OCI-LY3 (cell line): ENCODE measurements around the gene TSPAN9.

Experiments used
- H2AFZ ChIP-seq: fragments of 200-600, 300-600 bp; shearing (Covaris generic); 2 replicates; pipeline ENCODE4 v1.6.0; 2014; ENCODE audit warnings: antibody characterized with exemption, low read depth, low read length
- H3K27ac ChIP-seq: fragments of 200-600, 300-600 bp; sonication (generic); 2 replicates; pipeline ENCODE4 v1.5.1; 2014; ENCODE audit warnings: mild to moderate bottlenecking, low read length, moderate library complexity, mixed read lengths
- H3K27me3 ChIP-seq: fragments of 200-600, 300-600 bp; sonication (generic); 2 replicates; pipeline ENCODE4 v1.6.1; 2014; ENCODE audit warnings: low read depth, low read length, mixed read lengths
- H3K36me3 ChIP-seq: fragments of 200-600, 300-600 bp; sonication (generic); replicated peaks from 2 replicates; pipeline ENCODE3; 2014; ENCODE audit warnings: low read depth, low read length, mixed read lengths
- H3K4me1 ChIP-seq: fragments of 300-600, 200-600 bp; sonication (generic); 2 replicates; pipeline ENCODE4 v1.6.1; 2014; ENCODE audit warnings: low read length, mixed read lengths
- H3K4me2 ChIP-seq: fragments of 200-600, 300-600 bp; sonication (generic); 2 replicates; pipeline ENCODE4 v1.6.1; 2014; ENCODE audit warnings: low read length, mixed read lengths
- H3K4me3 ChIP-seq: fragments of 300-600, 200-600 bp; sonication (generic); 2 replicates; pipeline ENCODE4 v1.5.1; 2014; ENCODE audit warnings: antibody characterized with exemption, mild to moderate bottlenecking, low read length, moderate library complexity
- H3K79me2 ChIP-seq: fragments of 300-600, 200-600 bp; shearing (Covaris generic); 2 replicates; pipeline ENCODE4 v1.6.1; 2014; ENCODE audit warnings: mild to moderate bottlenecking, low read length, mixed read lengths
- H3K9ac ChIP-seq: fragments of 300-600, 200-600 bp; shearing (Covaris generic); 2 replicates; pipeline ENCODE4 v1.6.0; 2014; ENCODE audit warnings: mild to moderate bottlenecking, low read length, moderate library complexity
- H3K9me3 ChIP-seq: fragments of 200-600, 300-600 bp; shearing (Covaris generic); 2 replicates; pipeline ENCODE4 v1.6.1; 2014; ENCODE audit warnings: low read length, mixed read lengths; ENCODE audit not compliant: insufficient read depth
- H4K20me1 ChIP-seq: fragments of 200-600, 300-600 bp; sonication (generic); 2 replicates; pipeline ENCODE4 v1.6.1; 2016; ENCODE audit warnings: low read length, mixed read lengths; ENCODE audit not compliant: insufficient read depth
- EZH2phosphoT487 ChIP-seq: fragments of 200-600 bp; shearing (Covaris generic); IDR thresholded peaks from 2 replicates; pipeline ENCODE4 v1.6.1; 2018; ENCODE audit warnings: antibody characterized with exemption, mixed run types, low read depth
- TF ChIP-seq, protein P1 (sequence below): fragments of 200-600, 300-600 bp; sonication (generic); IDR thresholded peaks from 2 replicates; pipeline ENCODE4 v1.5.1; 2014; ENCODE audit warnings: antibody characterized with exemption, low read length, low read depth

Gene TSPAN9

DNA sequence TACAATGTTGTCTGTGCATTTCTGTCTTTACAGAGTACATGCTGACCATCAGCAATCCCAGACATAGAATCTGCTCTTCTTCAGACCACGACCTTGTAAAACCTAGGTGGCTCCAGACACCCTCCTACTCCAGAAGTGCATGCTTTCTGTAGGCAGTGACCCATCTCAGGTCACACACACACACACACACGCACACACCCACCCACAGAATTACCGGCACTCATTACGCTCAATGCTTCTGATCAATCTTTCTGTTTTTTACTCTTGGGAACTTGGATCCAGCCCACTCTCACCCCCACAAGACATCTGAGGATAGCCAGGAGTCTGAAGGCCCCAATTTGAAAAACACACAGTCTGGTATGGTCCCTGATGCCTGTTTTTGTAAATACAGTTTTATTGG is 7.5 kb upstream of the TSPAN9 start:
- no peak overlapping the region for H3K4me3 ChIP-seq
- no peak overlapping the region for H2AFZ ChIP-seq
- H3K9ac ChIP-seq = no peak overlapping the region
- no peak overlapping the region for H3K27ac ChIP-seq
- H3K79me2 ChIP-seq = no peaks in the 10 kb centered on the region
- H3K9me3 ChIP-seq = no peaks in the 10 kb centered on the region
- peaks cover 32% of the 10 kb centered on the region for H3K27me3 ChIP-seq
- H3K4me2 ChIP-seq = no peak overlapping the region
- no peaks in the 10 kb centered on the region for H4K20me1 ChIP-seq
- no peaks in the 10 kb centered on the region for H3K4me1 ChIP-seq
- TF ChIP-seq, protein P1, sequence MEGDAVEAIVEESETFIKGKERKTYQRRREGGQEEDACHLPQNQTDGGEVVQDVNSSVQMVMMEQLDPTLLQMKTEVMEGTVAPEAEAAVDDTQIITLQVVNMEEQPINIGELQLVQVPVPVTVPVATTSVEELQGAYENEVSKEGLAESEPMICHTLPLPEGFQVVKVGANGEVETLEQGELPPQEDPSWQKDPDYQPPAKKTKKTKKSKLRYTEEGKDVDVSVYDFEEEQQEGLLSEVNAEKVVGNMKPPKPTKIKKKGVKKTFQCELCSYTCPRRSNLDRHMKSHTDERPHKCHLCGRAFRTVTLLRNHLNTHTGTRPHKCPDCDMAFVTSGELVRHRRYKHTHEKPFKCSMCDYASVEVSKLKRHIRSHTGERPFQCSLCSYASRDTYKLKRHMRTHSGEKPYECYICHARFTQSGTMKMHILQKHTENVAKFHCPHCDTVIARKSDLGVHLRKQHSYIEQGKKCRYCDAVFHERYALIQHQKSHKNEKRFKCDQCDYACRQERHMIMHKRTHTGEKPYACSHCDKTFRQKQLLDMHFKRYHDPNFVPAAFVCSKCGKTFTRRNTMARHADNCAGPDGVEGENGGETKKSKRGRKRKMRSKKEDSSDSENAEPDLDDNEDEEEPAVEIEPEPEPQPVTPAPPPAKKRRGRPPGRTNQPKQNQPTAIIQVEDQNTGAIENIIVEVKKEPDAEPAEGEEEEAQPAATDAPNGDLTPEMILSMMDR = no peak
- no peak for TF ChIP-seq EZH2phosphoT487
- no peaks in the 10 kb centered on the region for H3K36me3 ChIP-seq

DNA sequence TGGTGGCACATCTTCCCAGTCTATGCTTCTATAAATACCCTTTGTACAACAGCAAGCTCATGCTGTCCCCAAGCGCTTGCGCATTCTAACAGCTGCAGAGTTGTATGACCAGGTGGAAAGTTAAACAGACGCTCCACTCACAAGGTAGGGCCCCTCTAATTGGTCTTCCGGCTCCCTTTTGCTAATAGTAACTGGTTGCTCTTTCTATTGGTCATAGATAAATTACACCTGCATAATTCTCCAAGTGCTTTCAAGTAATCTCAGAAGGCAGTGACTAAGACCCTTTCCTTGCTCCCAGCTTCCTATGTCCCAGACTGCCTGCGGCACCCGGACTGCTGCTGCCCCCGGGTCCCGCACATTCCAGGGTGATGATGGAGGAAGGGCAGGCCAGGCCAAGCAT is 6.1 kb upstream of the TSPAN9 start:
- no peak overlapping the region for H3K4me3 ChIP-seq
- no peaks in the 10 kb centered on the region for H3K4me1 ChIP-seq
- no peak overlapping the region for H3K4me2 ChIP-seq
- H3K79me2 ChIP-seq = no peaks in the 10 kb centered on the region
- no peaks in the 10 kb centered on the region for H4K20me1 ChIP-seq
- peaks cover 30% of the 10 kb centered on the region for H3K27me3 ChIP-seq
- no peak overlapping the region for H3K27ac ChIP-seq
- H3K36me3 ChIP-seq = no peaks in the 10 kb centered on the region
- H3K9me3 ChIP-seq = no peaks in the 10 kb centered on the region
- TF ChIP-seq EZH2phosphoT487 = no peak
- TF ChIP-seq, protein P1 = no peak
- no peak overlapping the region for H2AFZ ChIP-seq
- no peak overlapping the region for H3K9ac ChIP-seq

DNA sequence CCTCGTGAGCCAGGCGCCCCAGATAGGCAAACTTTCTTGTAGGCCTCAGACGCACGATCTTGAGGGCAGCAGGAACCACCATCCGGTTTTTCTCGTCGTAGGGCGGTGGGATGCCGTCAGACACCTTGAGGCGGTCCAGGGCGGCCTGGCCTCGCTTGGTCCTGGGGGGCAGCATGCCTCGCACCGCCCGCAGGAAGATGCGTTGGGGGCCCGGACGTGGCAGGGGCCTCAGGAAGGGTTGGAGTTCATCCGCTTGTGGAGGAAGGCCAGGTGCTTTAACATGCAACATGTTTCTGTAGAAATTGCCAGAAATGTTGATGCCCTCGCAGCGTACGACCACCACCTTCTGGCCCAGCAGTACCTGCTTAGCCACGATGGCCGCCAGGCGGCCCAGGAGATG is 5.5 kb upstream of the TSPAN9 start:
- TF ChIP-seq, protein P1 = no peak
- no peak for TF ChIP-seq EZH2phosphoT487

DNA sequence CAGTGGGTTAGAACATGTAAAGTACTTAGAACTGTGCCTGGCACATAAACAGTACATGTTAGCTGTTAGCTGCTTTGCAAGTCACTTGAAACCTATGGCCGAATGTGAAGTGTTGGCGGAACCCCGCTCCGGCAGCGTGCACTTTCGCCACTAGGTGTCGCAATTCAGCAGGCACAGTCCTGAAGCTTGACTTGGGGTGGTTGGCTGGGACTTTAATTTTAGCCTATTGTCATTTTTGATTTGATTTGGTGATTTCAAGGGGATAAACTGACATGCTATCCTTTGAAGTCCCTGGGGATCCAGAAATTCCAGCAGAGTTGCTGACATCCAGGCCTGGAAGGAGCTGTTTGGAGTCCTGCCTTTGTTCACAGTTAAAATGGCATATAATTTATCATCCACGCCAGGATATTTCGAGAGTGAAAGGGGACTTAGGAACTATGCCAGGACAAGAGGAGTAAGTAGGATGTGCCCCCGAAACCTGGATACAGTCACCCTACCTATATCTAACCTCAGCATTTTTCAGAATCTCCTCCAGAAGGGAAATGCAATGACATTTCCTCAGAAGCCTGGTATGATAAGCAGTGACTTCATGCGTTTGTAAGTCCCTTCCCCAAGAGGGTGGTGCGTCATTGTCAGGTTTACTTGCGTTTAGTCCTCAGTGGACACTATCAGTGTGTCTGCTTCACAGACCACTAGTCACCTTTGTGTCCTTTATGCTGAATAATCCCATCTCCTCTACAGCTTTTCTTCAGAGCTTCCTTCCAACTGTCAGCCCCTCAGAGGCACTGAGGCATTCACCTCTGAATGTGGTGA is 3.5 kb upstream of the TSPAN9 start:
- H3K9ac ChIP-seq = no peak overlapping the region
- no peak overlapping the region for H3K27ac ChIP-seq
- no peak for TF ChIP-seq EZH2phosphoT487
- TF ChIP-seq, protein P1 = peak; percentile 97
- no peaks in the 10 kb centered on the region for H4K20me1 ChIP-seq
- H3K4me1 ChIP-seq = 0 out of 2 replicates have a peak, but pooled peaks cover 2% of the 10 kb centered on the region
- no peaks in the 10 kb centered on the region for H3K9me3 ChIP-seq
- no peak overlapping the region for H3K4me3 ChIP-seq
- H3K27me3 ChIP-seq = peaks cover 39% of the 10 kb centered on the region
- H3K36me3 ChIP-seq = no peaks in the 10 kb centered on the region
- no peak overlapping the region for H2AFZ ChIP-seq
- no peaks in the 10 kb centered on the region for H3K79me2 ChIP-seq
- H3K4me2 ChIP-seq = peak overlapping the region; percentile 20

More for the DNA sequence above, 5.5 kb upstream of the TSPAN9 start:
- no peak overlapping the region for H3K27ac ChIP-seq
- no peak overlapping the region for H3K9ac ChIP-seq
- peaks cover 33% of the 10 kb centered on the region for H3K27me3 ChIP-seq
- no peaks in the 10 kb centered on the region for H3K4me1 ChIP-seq
- H2AFZ ChIP-seq = no peak overlapping the region
- H3K79me2 ChIP-seq = no peaks in the 10 kb centered on the region
- H3K4me3 ChIP-seq = no peak overlapping the region
- H4K20me1 ChIP-seq = no peaks in the 10 kb centered on the region
- no peak overlapping the region for H3K4me2 ChIP-seq
- no peaks in the 10 kb centered on the region for H3K36me3 ChIP-seq
- H3K9me3 ChIP-seq = no peaks in the 10 kb centered on the region
